Mammary epithelial cell (primary cell): ENCODE measurements around the gene POMGNT2.

Experiments used
- CTCF ChIP-seq, 2 donors: IDR thresholded peaks in 1 of 2; conservative IDR thresholded peaks in 1 of 2; 2 replicates each; pipeline ENCODE4 v1.5.1; 2011 to 2012; ENCODE audit warnings: inconsistent platforms in 2 of 2, low read length in 2 of 2, mild to moderate bottlenecking in 2 of 2, control low read depth in 1 of 2, low read depth in 1 of 2; ENCODE audit not compliant: insufficient read depth in 1 of 2; ENCODE audit errors: extremely low read depth in 1 of 2
- EZH2 ChIP-seq: IDR thresholded peaks from 2 replicates; pipeline ENCODE4 v1.6.1; 2012; ENCODE audit warnings: low read length, inconsistent platforms, borderline replicate concordance

DNA sequence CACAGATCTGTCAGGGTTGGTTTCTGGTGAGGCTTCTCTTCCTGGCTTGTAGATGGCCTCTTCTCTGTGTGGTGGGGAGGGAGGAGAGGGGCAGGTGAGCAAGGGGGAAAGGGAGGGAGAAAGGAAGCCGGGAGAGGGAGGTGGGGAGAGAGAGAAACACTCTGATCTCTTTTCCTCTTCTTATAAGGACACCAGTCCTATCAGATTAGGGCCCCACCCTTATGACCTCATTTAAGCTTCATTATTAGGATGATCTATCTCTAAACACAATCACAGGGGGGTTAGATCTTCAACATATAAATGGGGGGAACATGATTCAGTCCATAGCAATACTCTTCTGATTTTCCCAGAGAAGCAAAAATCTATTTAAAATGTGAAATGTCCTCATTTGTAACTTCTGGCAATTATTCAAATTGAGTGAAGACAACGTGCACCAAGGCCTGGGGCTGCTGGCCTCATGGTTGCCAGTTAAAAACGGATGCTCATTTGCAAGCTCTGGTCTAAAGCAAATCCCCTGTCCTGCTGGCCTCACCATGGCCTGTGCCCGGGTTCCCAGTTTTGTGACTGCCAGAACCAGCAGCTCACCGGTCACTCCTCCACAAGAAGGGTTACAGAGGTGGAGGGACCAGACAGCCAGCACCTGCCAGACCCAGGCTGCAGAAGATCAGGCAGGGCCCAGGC lies 8.3 kb downstream of the POMGNT2 start:
- no peak for TF ChIP-seq CTCF (conservative IDR thresholded peaks at IDR 0.05 in 1 of 2, IDR thresholded peaks at IDR 0.05 in 1 of 2; ENCODE audit: extremely low read depth in 1 of 2, insufficient read depth in 1 of 2, low read depth in 1 of 2, low read length in 2 of 2)
- TF ChIP-seq EZH2: no peak
